Right forelimb (tissue), 1 donor: ENCODE measurements around the gene HACL1.
A peak's percentile ranks its signal among the peaks of the same experiment; 100 is the strongest.

ENCODE experiments used
- DNase-seq: peaks from one replicate; pipeline ENCODE4 v3.0.0-alpha.2; 2018

The HACL1 gene

GRCh38 chr3:15522016-15522415, 79.4 kb downstream of the HACL1 start:
- DNase-seq, result no peak

DNA sequence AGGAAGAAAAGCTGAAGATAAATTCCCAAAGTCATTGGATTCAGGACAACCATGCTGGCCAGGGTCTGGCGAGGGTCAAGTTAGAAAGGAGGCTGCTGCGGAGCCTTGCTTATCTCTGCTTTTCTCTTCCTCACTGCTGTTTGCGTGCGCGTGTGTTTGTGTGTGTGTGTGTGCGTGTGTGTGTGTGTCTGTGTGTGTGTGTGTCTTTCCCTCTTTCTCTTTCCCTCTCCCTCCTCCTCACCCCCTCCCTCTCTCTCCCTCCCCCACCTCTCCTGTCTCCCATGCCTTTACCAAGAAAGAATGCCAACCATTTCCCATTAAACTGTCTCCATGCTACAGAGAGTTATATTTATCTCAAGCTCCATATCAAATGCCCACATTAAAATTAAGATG, 79.8 kb downstream of the HACL1 start, which contains the start of gene COLQ:
COLQ (minus strand) TSS at position 134 of the 393 bp plus-strand sequence; CDS start at position 53, 81 bp downstream.
- DNase-seq, result no peak

GRCh38 chr3:15520804-15521572, 80.4 kb downstream of the HACL1 start:
- DNase-seq, result no peak

DNA sequence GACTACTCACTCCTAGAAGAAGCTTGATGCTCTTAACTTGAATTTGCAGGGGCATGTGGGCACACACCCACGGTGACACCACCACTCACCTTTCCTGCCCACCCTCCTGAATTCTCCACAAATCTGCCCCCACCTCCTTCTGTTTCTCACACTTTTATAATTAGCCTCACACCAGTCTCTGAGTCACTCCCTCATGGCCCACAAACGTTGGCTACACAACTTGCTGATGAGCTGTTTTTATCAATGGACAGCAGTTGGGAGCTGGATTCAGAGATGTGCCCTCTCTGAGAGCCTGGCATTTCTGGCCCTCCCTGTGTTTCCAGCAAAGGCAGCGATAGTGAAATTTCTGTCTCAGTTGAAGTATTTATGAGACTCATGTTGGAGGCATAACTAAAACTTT, 81.2 kb downstream of the HACL1 start:
- DNase-seq, result no peak

DNA sequence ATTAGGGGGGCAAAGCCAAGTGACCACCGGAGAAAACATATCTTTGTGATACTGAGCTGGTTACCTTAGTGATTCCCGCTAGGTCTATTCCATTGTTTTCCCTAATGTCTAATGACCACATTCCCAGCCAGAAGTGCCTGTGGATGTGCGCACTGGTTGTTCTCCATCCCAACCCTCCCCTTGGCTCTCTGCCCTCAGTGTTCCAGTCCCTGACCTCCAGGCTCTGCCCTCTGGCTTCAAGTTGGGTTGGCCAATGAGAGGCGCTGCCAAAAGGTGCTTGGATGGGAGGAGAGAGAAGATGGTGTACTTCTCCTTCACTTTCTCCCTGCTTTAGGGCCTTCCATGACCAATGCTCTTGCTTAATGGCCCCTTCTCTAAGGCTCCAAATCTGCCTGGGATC, 82.3 kb downstream of the HACL1 start:
- no peak for DNase-seq

- DNase-seq, result no peak
Observed at GRCh38 chr3:15514663-15515340, 86.6 kb downstream of the HACL1 start.

DNA sequence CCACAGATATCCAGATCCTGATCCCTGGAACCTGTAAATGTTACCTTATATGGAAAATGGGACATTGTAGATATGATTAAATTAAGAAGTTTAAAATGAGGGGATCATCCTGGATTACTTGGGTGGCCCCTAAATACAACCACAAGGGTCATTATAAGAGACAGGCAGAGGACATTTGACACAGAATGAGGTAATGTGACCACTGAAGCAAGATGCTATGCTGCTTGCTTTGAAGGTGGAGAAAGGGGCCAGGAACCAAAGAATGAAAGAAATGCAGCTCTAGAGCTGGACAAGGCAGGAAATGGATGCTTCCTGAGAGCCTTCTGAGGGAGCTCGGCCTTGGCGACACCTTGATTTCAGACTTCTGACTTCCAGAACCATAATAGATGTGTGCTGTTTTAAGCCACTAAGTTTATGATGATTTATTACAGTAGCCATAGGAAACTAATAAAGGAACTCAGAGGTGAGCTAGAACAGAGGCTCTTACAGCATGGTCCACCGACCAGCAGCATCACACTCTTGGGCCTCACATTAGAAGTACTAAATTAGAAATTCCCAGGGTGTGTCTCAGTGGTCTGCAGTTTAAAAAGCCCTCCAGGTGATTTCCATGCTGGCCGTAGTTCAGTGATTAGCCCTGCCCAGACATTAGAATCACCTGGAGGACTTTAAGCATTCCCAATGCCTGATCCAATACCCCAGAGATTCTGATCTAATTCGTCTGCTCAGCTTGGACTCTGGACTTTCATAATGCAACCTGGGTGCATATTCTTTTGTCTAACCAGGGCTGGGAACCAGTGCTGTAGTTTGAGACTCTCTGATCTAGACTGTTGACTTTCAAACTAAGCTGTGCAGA, 87.3 kb downstream of the HACL1 start:
- no peak for DNase-seq

DNA sequence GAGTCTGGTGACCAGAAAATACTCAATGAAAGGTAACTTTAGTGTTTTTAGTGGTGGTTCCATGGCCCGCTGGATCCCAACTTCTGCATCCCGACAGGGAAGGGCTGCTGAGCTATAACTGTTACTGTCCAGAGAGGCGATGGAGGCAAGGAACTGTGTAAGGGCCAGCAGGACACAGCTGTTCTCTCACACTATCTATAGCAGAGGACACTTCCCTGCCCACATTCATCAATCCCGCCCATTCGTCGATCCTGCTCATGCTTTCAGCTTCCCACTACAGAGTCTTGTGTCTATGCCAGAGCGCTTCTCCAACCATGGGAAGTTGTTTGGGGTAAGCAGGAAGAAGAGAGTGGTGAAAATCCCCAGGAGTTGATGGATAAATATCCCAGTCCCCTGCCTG, 88.3 kb downstream of the HACL1 start:
- DNase-seq, result no peak

GRCh38 chr3:15512166-15512565, 89.2 kb downstream of the HACL1 start:
- DNase-seq, result peak; percentile 73

DNA sequence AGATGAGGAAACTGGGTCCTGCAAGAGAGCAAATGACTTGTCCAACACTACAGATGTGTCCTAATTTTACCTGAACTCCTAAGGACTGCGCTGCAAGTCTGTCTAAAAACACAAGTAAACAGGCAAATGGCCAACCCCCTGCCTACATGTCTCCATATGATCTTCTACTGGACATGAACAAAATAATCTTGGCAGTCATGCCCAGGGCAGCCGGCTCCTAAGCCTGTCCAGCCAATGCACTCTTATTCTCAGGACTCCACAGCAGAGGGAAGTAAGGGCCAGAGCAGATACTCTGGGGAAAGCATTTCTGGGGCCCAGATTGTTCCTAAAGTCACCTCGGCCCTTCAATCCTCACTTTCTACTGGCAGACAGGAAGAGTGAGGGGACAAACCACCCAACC, 90.2 kb downstream of the HACL1 start:
- DNase-seq, result no peak
